ENCODE data around the gene GRIN3B. TPM values are rescaled to one million over a fixed set of nuclear protein-coding genes. Genes with fewer than 3 reads are reported as not detected.

Gene GRIN3B
- total and polyA plus RNA-seq, 2 of the 8 experiments (the other 6 are each of a cell fraction or from before 2014, with no cell fraction given), result 0.45 to 1.0 TPM

DNA sequence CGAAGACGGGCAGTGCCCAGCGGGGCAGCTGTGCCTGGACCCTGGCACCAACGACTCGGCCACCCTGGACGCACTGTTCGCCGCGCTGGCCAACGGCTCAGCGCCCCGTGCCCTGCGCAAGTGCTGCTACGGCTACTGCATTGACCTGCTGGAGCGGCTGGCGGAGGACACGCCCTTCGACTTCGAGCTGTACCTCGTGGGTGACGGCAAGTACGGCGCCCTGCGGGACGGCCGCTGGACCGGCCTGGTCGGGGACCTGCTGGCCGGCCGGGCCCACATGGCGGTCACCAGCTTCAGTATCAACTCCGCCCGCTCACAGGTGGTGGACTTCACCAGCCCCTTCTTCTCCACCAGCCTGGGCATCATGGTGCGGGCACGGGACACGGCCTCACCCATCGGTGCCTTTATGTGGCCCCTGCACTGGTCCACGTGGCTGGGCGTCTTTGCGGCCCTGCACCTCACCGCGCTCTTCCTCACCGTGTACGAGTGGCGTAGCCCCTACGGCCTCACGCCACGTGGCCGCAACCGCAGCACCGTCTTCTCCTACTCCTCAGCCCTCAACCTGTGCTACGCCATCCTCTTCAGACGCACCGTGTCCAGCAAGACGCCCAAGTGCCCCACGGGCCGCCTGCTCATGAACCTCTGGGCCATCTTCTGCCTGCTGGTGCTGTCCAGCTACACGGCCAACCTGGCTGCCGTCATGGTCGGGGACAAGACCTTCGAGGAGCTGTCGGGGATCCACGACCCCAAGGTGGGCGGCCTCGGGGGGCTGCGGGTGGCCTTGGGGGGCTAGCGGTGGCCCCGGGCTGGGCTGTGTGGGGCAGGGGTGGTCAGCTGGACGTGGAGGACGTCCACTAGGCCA, 4.8 kb downstream of the GRIN3B start:
- whole genome bisulfite sequencing, 2 experiments (ENCODE audit: extremely low coverage in 1 of 2, insufficient coverage in 1 of 2, insufficient read length in 1 of 2, insufficient replicate concordance in 2 of 2, low coverage in 1 of 2, low lambda C conversion rate in 2 of 2, missing lambda C conversion rate in 1 of 2), result 93% methylated on average over 67 of the region's 70 CpGs; no CpG with 5 or more reads in 1 of the 2 experiments
- H3K36me3 ChIP-seq (ENCODE audit: control insufficient read depth in 2 of 4, insufficient read depth in 4 of 4, low read length in 3 of 4), result peaks cover 0 to 14% (median under 1%) of the 10 kb centered on the region in 4 experiments; a peak in 3 of 8 replicates
- ChIA-PET CTCF (ENCODE audit: partially characterized antibody) (interaction anchor here (0.7 to 1.5 kb wide), 7 partner anchors 12 to 187 kb away, joined by 3 to 7 read pairs (median 4); no protein-coding TSS in a partner anchor), POLR2A (ENCODE audit: partially characterized antibody) (interaction anchor here (0.8 to 7.7 kb wide), 7 partner anchors 9 to 190 kb away, joined by 3 to 81 read pairs (median 4); no protein-coding TSS in a partner anchor)
- no peak overlapping the region for H2BK15ac ChIP-seq (ENCODE audit: low read length)
- no peak for DNase-seq (ENCODE audit: low read depth in 1 of 2, low spot score in 2 of 2)
- H3K4ac ChIP-seq (replicated peaks; ENCODE audit: insufficient read length, low read depth, low read length), result no peak overlapping the region
- H3K9ac ChIP-seq (replicated peaks in 1 of 4; ENCODE audit: extremely low read depth in 1 of 4, low read depth in 3 of 4, low read length in 3 of 4), result no peak overlapping the region
- no peak overlapping the region; the same call in 1 of the 2 replicates for H2BK5ac ChIP-seq (ENCODE audit: low read depth, low read length)
- H2BK20ac ChIP-seq (ENCODE audit: low read length), result no peak overlapping the region
- H3K23ac ChIP-seq (ENCODE audit: insufficient read length), result no peak overlapping the region
- H4K20me1 ChIP-seq (replicated peaks in 1 of 2; ENCODE audit: control insufficient read depth in 1 of 2, insufficient read depth in 2 of 2, low read length in 2 of 2), result peaks cover 0 to 5% of the 10 kb centered on the region in 2 experiments
- no peak overlapping the region for H2AFZ ChIP-seq (ENCODE audit: low read length)
- no peak overlapping the region; the same call in 1 of the 2 replicates for H3K18ac ChIP-seq (ENCODE audit: extremely low read depth, low read length)
- H4K5ac ChIP-seq (ENCODE audit: insufficient read length, low read depth, low read length), result no peak overlapping the region
- H3K9me3 ChIP-seq (ENCODE audit: insufficient read depth in 2 of 2, low read depth in 1 of 2, low read length in 1 of 2), result no peaks in the 10 kb centered on the region
- peak overlapping the region; percentile 68 for H4K8ac ChIP-seq (ENCODE audit: extremely low read depth, insufficient read depth, low read length)
- H3K27me3 ChIP-seq (replicated peaks in 1 of 4; ENCODE audit: control insufficient read depth in 3 of 4, extremely low read depth in 1 of 4, insufficient read depth in 3 of 4, low read length in 3 of 4), result peaks cover 6 to 17% (median 12%) of the 10 kb centered on the region in 4 experiments
- H3K79me2 ChIP-seq (ENCODE audit: control insufficient read depth in 1 of 2, insufficient read depth in 2 of 2, low read length in 2 of 2), result no peaks in the 10 kb centered on the region
- no peak for FAIRE-seq
- H3K27ac ChIP-seq (ENCODE audit: low read depth, low read length), result no peak overlapping the region
- H3K56ac ChIP-seq (replicated peaks; ENCODE audit: insufficient read length, low read depth, low read length), result no peak overlapping the region
- H4K91ac ChIP-seq (replicated peaks; ENCODE audit: insufficient read length, low read length), result peak overlapping the region; percentile 54
- peaks cover 0 to 4% (median 1%) of the 10 kb centered on the region in 4 experiments; a peak in 3 of 7 replicates for H3K4me1 ChIP-seq (replicated peaks in 1 of 4; ENCODE audit: control insufficient read depth in 3 of 4, insufficient read depth in 4 of 4, low read length in 3 of 4)
- no peak overlapping the region for H2AK5ac ChIP-seq (ENCODE audit: low read depth, low read length)
- peaks cover 2% of the 10 kb centered on the region; the same call in 1 of the 2 replicates for H3K23me2 ChIP-seq (ENCODE audit: low read depth, low read length)
- no peak overlapping the region for H3K4me2 ChIP-seq (ENCODE audit: insufficient read depth in 1 of 2, low read depth in 2 of 2, low read length in 2 of 2)
- peak overlapping the region; percentile 84; the same call in 1 of the 2 replicates for H2BK12ac ChIP-seq (ENCODE audit: low read depth, low read length)
- H3K79me1 ChIP-seq (ENCODE audit: low read depth, low read length), result no peaks in the 10 kb centered on the region
- H3K4me3 ChIP-seq (ENCODE audit: extremely low read depth in 1 of 4, insufficient read depth in 2 of 4, low read depth in 3 of 4, low read length in 4 of 4), result no peak overlapping the region
- no peak overlapping the region for H3K14ac ChIP-seq (ENCODE audit: insufficient read length)
- no peak overlapping the region for H2BK120ac ChIP-seq (replicated peaks; ENCODE audit: low read depth, low read length)
- TF ChIP-seq CEBPB (IDR thresholded peaks at IDR 0.05; ENCODE audit: low read depth, low read length), result no peak
- no peak for TF ChIP-seq GTF2F1 (IDR thresholded peaks at IDR 0.05; ENCODE audit: borderline replicate concordance, low read depth, low read length)

Data from H1 (cell line).